DND-41 (cell line): ENCODE results near the gene SERPINA12.
"Not testable (repeated sequence)": the region's sequence is repeated elsewhere in the genome, so short reads cannot be mapped to it uniquely, and the experiment has no call there.

Source experiments
- ATAC-seq: fragments of 200-7000 bp; cut with Tn5 transposase; 3 replicates; pipeline ENCODE4 v1.9.1; 2021; ENCODE audit warnings: low read depth; ENCODE audit not compliant: insufficient read depth
- DNase-seq: peaks from one replicate; pipeline ENCODE4 v3.0.0-alpha.2; 2020
- H2AFZ ChIP-seq: 2 replicates; pipeline ENCODE4 v1.6.0; 2012; ENCODE audit warnings: low read depth, low read length
- H3K27ac ChIP-seq: 2 replicates; pipeline ENCODE4 v1.5.1; 2012; ENCODE audit warnings: low read length, inconsistent platforms
- H3K27me3 ChIP-seq: fragments of 200-600 bp; sonication (generic); 2 replicates; pipeline ENCODE4 v1.6.0; 2012; ENCODE audit warnings: low read length, mild to moderate bottlenecking, inconsistent platforms; ENCODE audit not compliant: insufficient read depth, poor library complexity
- H3K36me3 ChIP-seq: 2 replicates; pipeline ENCODE4 v1.5.1; 2012; ENCODE audit warnings: low read length, inconsistent platforms; ENCODE audit not compliant: insufficient read depth
- H3K4me1 ChIP-seq: 2 replicates; pipeline ENCODE4 v1.5.1; 2012; ENCODE audit warnings: mild to moderate bottlenecking, low read length; ENCODE audit not compliant: insufficient read depth
- H3K4me2 ChIP-seq: 2 replicates; pipeline ENCODE4 v1.6.0; 2012; ENCODE audit warnings: mild to moderate bottlenecking, moderate library complexity, low read length, inconsistent platforms; ENCODE audit not compliant: insufficient read depth
- H3K4me3 ChIP-seq, 2 experiments: fragments of 200-600 bp in 1 of 2; shearing (Covaris generic) in 1 of 2; 2 replicates each; pipeline ENCODE4 v1.5.1; 2012 to 2016; ENCODE audit warnings: inconsistent platforms in 2 of 2, low read length in 2 of 2, mild to moderate bottlenecking in 2 of 2, low read depth in 1 of 2, moderate library complexity in 1 of 2
- H3K79me2 ChIP-seq: 2 replicates; pipeline ENCODE4 v1.6.0; 2012; ENCODE audit warnings: low read length, inconsistent platforms; ENCODE audit not compliant: insufficient read depth
- H3K9ac ChIP-seq: 2 replicates; pipeline ENCODE4 v1.6.0; 2012; ENCODE audit warnings: low read depth, mild to moderate bottlenecking, inconsistent platforms, low read length, moderate library complexity
- H3K9me3 ChIP-seq: 2 replicates; pipeline ENCODE4 v1.5.1; 2012; ENCODE audit warnings: low read length, moderate library complexity, mild to moderate bottlenecking, inconsistent platforms; ENCODE audit not compliant: insufficient read depth, severe bottlenecking
- H4K20me1 ChIP-seq: 2 replicates; pipeline ENCODE4 v1.6.0; 2012; ENCODE audit warnings: low read length; ENCODE audit not compliant: insufficient read depth
- EZH2 ChIP-seq: IDR thresholded peaks from 3 replicates; pipeline ENCODE4 v1.6.1; 2012; ENCODE audit warnings: borderline replicate concordance, low read depth, mild to moderate bottlenecking, moderate library complexity, low read length, inconsistent platforms; ENCODE audit not compliant: severe bottlenecking
- TF ChIP-seq, protein P1 (sequence below): IDR thresholded peaks from 2 replicates; pipeline ENCODE4 v1.5.1; 2012; ENCODE audit warnings: borderline replicate concordance, low read length, moderate library complexity, mild to moderate bottlenecking; ENCODE audit not compliant: poor library complexity, severe bottlenecking; ENCODE audit errors: extremely low read depth

The SERPINA12 gene

DNA sequence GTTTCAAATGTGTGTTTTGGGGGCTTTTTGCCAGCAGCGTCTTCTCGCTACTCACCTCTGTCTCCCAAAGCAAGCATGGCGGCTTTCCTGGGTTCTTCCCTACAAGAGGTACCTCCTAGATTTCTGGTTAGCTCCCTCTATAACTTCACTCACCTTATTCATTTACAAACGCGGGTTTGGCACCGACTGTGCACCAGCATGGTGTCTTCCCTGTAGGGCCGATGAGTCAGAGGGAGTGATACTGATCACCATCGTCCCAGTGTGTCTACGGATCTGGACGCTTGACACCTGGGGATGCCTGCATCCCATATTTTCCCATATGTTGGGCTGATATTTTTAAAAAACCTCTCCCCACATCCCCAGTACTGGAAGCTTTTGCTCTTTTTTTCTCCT lies 8.0 kb upstream of the SERPINA12 start:
- Histone ChIP-seq H3K4me2 (no peak overlapping the region), H4K20me1 (no peaks in the 10 kb centered on the region), H3K27ac (no peak overlapping the region), H3K9ac (no peak overlapping the region), H3K27me3 (peaks cover 5% of the 10 kb centered on the region), H3K4me1 (no peaks in the 10 kb centered on the region), H3K9me3 (no peaks in the 10 kb centered on the region), H3K36me3 (no peaks in the 10 kb centered on the region), H3K4me3 (no peak overlapping the region), H2AFZ (no peak overlapping the region), H3K79me2 (no peaks in the 10 kb centered on the region)
- ATAC-seq (no peak), DNase-seq (no peak)
- TF ChIP-seq EZH2 = no peak
- TF ChIP-seq, protein P1, sequence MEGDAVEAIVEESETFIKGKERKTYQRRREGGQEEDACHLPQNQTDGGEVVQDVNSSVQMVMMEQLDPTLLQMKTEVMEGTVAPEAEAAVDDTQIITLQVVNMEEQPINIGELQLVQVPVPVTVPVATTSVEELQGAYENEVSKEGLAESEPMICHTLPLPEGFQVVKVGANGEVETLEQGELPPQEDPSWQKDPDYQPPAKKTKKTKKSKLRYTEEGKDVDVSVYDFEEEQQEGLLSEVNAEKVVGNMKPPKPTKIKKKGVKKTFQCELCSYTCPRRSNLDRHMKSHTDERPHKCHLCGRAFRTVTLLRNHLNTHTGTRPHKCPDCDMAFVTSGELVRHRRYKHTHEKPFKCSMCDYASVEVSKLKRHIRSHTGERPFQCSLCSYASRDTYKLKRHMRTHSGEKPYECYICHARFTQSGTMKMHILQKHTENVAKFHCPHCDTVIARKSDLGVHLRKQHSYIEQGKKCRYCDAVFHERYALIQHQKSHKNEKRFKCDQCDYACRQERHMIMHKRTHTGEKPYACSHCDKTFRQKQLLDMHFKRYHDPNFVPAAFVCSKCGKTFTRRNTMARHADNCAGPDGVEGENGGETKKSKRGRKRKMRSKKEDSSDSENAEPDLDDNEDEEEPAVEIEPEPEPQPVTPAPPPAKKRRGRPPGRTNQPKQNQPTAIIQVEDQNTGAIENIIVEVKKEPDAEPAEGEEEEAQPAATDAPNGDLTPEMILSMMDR = no peak

- Histone ChIP-seq H3K4me1 (no peaks in the 10 kb centered on the region), H3K9me3 (no peaks in the 10 kb centered on the region), H3K27me3 (peaks cover 5% of the 10 kb centered on the region), H3K4me3 (no peak overlapping the region), H4K20me1 (no peaks in the 10 kb centered on the region), H3K9ac (no peak overlapping the region), H3K79me2 (no peaks in the 10 kb centered on the region), H3K4me2 (no peak overlapping the region), H3K36me3 (no peaks in the 10 kb centered on the region), H2AFZ (no peak overlapping the region), H3K27ac (no peak overlapping the region)
- DNase-seq (no peak), ATAC-seq (no peak)
- TF ChIP-seq EZH2 = no peak
- TF ChIP-seq, protein P1 = no peak
Observed at GRCh38 chr14:94515856-94516255, 6.6 kb upstream of the SERPINA12 start.

DNA sequence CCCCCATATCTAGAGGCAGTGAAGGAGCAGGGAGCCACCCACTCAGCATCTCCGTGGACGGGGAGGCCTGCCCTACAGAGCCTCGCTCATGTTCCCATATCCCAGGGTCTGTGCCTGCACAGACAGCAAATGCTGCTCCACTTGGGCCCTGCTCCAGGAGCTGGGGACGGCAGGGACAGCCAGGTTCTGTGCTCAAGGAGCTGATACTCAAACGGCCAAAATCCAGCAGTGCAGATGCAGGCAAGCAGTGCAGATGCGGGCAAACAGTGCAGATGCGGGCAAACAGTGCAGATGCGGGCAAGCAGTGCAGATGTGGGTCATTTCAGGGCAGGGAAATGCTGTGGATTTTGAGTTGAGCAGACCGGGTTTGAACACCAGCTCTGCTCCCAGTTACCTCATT lies 6.2 kb upstream of the SERPINA12 start:
- H3K79me2 ChIP-seq = no peaks in the 10 kb centered on the region
- H3K27me3 ChIP-seq = peaks cover 5% of the 10 kb centered on the region
- H3K4me3 ChIP-seq = no peak overlapping the region
- H2AFZ ChIP-seq = no peak overlapping the region
- no peak overlapping the region for H3K9ac ChIP-seq
- no peak overlapping the region for H3K27ac ChIP-seq
- H4K20me1 ChIP-seq = no peaks in the 10 kb centered on the region
- DNase-seq = no peak
- H3K9me3 ChIP-seq = no peaks in the 10 kb centered on the region
- no peaks in the 10 kb centered on the region for H3K4me1 ChIP-seq
- no peaks in the 10 kb centered on the region for H3K36me3 ChIP-seq
- H3K4me2 ChIP-seq = no peak overlapping the region
- ATAC-seq = no peak
- TF ChIP-seq, protein P1 = no peak
- no peak for TF ChIP-seq EZH2

GRCh38 chr14:94514351-94514750 lies 5.1 kb upstream of the SERPINA12 start:
- no peaks in the 10 kb centered on the region for H4K20me1 ChIP-seq
- H3K27me3 ChIP-seq = peaks cover 7% of the 10 kb centered on the region
- DNase-seq (no peak), ATAC-seq (no peak)
- H3K9ac ChIP-seq = no peak overlapping the region
- H3K36me3 ChIP-seq = no peaks in the 10 kb centered on the region
- no peak overlapping the region for H2AFZ ChIP-seq
- H3K27ac ChIP-seq = no peak overlapping the region
- no peaks in the 10 kb centered on the region for H3K4me1 ChIP-seq
- H3K79me2 ChIP-seq = no peaks in the 10 kb centered on the region
- TF ChIP-seq, protein P1 = no peak
- TF ChIP-seq EZH2 = no peak
- no peak overlapping the region for H3K4me2 ChIP-seq
- H3K4me3 ChIP-seq = no peak overlapping the region
- no peaks in the 10 kb centered on the region for H3K9me3 ChIP-seq

DNA sequence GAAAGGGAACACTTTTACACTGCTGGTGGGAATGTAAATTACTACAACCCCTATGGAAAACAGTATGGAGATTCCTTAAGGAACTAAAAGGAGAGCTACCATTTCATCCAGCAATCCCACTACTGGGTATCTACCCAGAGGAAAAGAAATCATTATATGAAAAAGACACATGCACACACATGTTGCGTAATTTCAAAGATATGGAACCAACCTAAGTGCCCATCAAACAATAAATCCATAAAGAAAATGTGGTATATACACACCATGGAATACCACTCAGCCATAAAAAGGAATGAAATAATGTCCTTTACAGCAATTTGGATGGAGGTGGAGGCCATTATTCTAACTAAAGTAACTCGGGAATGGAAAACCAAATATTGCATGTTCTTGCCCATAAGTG lies 1.2 kb upstream of the SERPINA12 start:
- not testable (repeated sequence) for H3K9ac ChIP-seq, H3K4me2 ChIP-seq, H4K20me1 ChIP-seq, H3K9me3 ChIP-seq, ATAC-seq, H3K4me1 ChIP-seq, H3K36me3 ChIP-seq, H3K4me3 ChIP-seq, DNase-seq, H3K27me3 ChIP-seq, H2AFZ ChIP-seq, H3K79me2 ChIP-seq, H3K27ac ChIP-seq
